ENCODE measurements around the gene SRGAP1. TPM values are rescaled to one million over a fixed set of nuclear protein-coding genes. Genes with fewer than 3 reads are reported as not detected.

The SRGAP1 gene
- total RNA-seq, 3 donors from 2014 or later (not counting 1 experiment from before 2014, with no cell fraction given): 0.10 to 0.49 (median 0.16) TPM

GRCh38 chr12:63906876-63907275, 62.4 kb downstream of the SRGAP1 start:
- Mint-ChIP-seq H3K9me3 (peaks cover 0 to 3% of the 10 kb centered on the region in 2 donors), H3K27me3 (ENCODE audit: low read depth in 2 of 2) (peaks cover 0 to 6% of the 10 kb centered on the region in 2 donors), H3K4me3 (no peak overlapping the region), H3K4me1 (no peaks in the 10 kb centered on the region), H3K27ac (no peak overlapping the region), H3K36me3 (no peaks in the 10 kb centered on the region)
- TF ChIP-seq, protein P1, sequence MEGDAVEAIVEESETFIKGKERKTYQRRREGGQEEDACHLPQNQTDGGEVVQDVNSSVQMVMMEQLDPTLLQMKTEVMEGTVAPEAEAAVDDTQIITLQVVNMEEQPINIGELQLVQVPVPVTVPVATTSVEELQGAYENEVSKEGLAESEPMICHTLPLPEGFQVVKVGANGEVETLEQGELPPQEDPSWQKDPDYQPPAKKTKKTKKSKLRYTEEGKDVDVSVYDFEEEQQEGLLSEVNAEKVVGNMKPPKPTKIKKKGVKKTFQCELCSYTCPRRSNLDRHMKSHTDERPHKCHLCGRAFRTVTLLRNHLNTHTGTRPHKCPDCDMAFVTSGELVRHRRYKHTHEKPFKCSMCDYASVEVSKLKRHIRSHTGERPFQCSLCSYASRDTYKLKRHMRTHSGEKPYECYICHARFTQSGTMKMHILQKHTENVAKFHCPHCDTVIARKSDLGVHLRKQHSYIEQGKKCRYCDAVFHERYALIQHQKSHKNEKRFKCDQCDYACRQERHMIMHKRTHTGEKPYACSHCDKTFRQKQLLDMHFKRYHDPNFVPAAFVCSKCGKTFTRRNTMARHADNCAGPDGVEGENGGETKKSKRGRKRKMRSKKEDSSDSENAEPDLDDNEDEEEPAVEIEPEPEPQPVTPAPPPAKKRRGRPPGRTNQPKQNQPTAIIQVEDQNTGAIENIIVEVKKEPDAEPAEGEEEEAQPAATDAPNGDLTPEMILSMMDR (IDR thresholded peaks at IDR 0.05): no peak
- Histone ChIP-seq H3K4me3 (ENCODE audit: low read length) (no peak overlapping the region), H3K9me3 (ENCODE audit: control insufficient read depth, insufficient read depth, low read length) (no peaks in the 10 kb centered on the region), H3K4me1 (ENCODE audit: control insufficient read depth, insufficient read depth, low read length) (no peaks in the 10 kb centered on the region), H3K36me3 (ENCODE audit: control insufficient read depth, insufficient read depth, low read length) (no peaks in the 10 kb centered on the region), H3K27me3 (ENCODE audit: control insufficient read depth, insufficient read depth, low read length) (no peaks in the 10 kb centered on the region), H3K27ac (ENCODE audit: low read length) (no peak overlapping the region)
- no CpG with 5 or more reads among the region's 1 CpG for WGBS (ENCODE audit: insufficient coverage)
- DNase-seq (no peak), ATAC-seq (no peak)
- intact Hi-C loops (cut with micrococcal nuclease): no loop called here

- Mint-ChIP-seq H3K4me1 (no peaks in the 10 kb centered on the region), H3K36me3 (no peaks in the 10 kb centered on the region), H3K27me3 (ENCODE audit: low read depth in 2 of 2) (peaks cover 0 to 6% of the 10 kb centered on the region in 2 donors), H3K4me3 (no peak overlapping the region), H3K27ac (no peak overlapping the region), H3K9me3 (peaks cover 0 to 3% of the 10 kb centered on the region in 2 donors)
- intact Hi-C loops (cut with micrococcal nuclease): no loop called here
- DNase-seq (no peak), ATAC-seq (no peak)
- H3K4me3 ChIP-seq (ENCODE audit: low read length): no peak overlapping the region
- no peaks in the 10 kb centered on the region for H3K27me3 ChIP-seq (ENCODE audit: control insufficient read depth, insufficient read depth, low read length)
- H3K27ac ChIP-seq (ENCODE audit: low read length): no peak overlapping the region
- TF ChIP-seq, protein P1 (IDR thresholded peaks at IDR 0.05): no peak
- WGBS (ENCODE audit: insufficient coverage): 88% methylated on average over 1 of the region's 2 CpGs
- H3K36me3 ChIP-seq (ENCODE audit: control insufficient read depth, insufficient read depth, low read length): no peaks in the 10 kb centered on the region
- no peaks in the 10 kb centered on the region for H3K9me3 ChIP-seq (ENCODE audit: control insufficient read depth, insufficient read depth, low read length)
- H3K4me1 ChIP-seq (ENCODE audit: control insufficient read depth, insufficient read depth, low read length): no peaks in the 10 kb centered on the region
Observed at GRCh38 chr12:63907561-63907960, 63.1 kb downstream of the SRGAP1 start.

DNA sequence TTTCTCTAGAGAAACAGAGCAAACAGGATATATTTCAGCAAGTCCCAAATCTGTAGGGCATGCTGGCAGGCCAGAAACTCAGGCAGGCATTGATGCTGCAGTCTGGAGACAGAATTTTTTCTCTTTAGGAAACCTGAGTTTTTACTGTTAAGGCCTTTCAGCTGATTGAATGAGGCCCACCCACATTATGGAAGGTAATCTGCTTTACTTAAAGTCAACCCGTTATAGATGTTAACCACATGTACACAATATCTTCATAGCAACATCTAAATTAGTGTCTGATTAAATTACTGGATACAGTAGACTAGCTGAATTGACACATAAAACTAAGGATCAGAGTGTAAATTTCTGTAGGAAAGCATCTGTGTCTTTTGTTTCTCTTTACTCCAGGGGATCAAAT, 65.2 kb downstream of the SRGAP1 start:
- WGBS (ENCODE audit: insufficient coverage): 80% methylated on average over 1 of the region's 1 CpG
- H3K36me3 Mint-ChIP-seq: no peaks in the 10 kb centered on the region
- no peaks in the 10 kb centered on the region for H3K4me1 Mint-ChIP-seq
- no peak overlapping the region for H3K4me3 Mint-ChIP-seq
- H3K27me3 Mint-ChIP-seq (ENCODE audit: low read depth in 2 of 2): no peaks in the 10 kb centered on the region
- Histone ChIP-seq H3K4me1 (ENCODE audit: control insufficient read depth, insufficient read depth, low read length) (no peaks in the 10 kb centered on the region), H3K9me3 (ENCODE audit: control insufficient read depth, insufficient read depth, low read length) (no peaks in the 10 kb centered on the region), H3K36me3 (ENCODE audit: control insufficient read depth, insufficient read depth, low read length) (no peaks in the 10 kb centered on the region), H3K27me3 (ENCODE audit: control insufficient read depth, insufficient read depth, low read length) (no peaks in the 10 kb centered on the region), H3K27ac (ENCODE audit: low read length) (no peak overlapping the region), H3K4me3 (ENCODE audit: low read length) (no peak overlapping the region)
- TF ChIP-seq, protein P1 (IDR thresholded peaks at IDR 0.05): no peak
- peaks cover 0 to 3% of the 10 kb centered on the region in 2 donors for H3K9me3 Mint-ChIP-seq
- intact Hi-C loops (cut with micrococcal nuclease): no loop called here
- H3K27ac Mint-ChIP-seq: no peak overlapping the region
- ATAC-seq: no peak
- no peak for DNase-seq

DNA sequence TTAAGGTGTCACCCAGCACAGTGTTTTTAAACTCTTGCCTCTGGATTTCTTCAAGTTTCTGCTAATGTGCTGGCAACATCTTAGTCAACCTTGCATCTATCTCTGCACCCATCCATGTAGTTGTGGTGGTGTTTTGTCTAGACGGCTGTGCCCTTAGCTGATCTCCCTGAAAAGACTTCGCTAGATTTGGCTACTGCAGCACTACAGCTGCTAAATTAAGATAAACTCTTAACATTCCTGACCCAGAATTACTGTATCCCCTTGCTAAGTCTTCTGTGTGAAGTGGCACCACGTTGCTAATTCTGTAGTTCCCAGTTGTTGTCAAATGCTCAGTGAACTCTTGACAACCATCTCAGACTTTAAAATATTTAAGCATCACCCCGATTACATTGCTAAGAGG, 66.8 kb downstream of the SRGAP1 start:
- Histone ChIP-seq H3K27ac (ENCODE audit: low read length) (no peak overlapping the region), H3K36me3 (ENCODE audit: control insufficient read depth, insufficient read depth, low read length) (no peaks in the 10 kb centered on the region), H3K4me1 (ENCODE audit: control insufficient read depth, insufficient read depth, low read length) (no peaks in the 10 kb centered on the region), H3K4me3 (ENCODE audit: low read length) (no peak overlapping the region), H3K9me3 (ENCODE audit: control insufficient read depth, insufficient read depth, low read length) (no peaks in the 10 kb centered on the region), H3K27me3 (ENCODE audit: control insufficient read depth, insufficient read depth, low read length) (no peaks in the 10 kb centered on the region)
- intact Hi-C loops (cut with micrococcal nuclease): no loop called here
- WGBS (ENCODE audit: insufficient coverage): 76% methylated on average over 3 of the region's 4 CpGs
- H3K4me1 Mint-ChIP-seq: no peaks in the 10 kb centered on the region
- TF ChIP-seq, protein P1 (IDR thresholded peaks at IDR 0.05): no peak
- no peaks in the 10 kb centered on the region for H3K36me3 Mint-ChIP-seq
- ATAC-seq: no peak
- H3K4me3 Mint-ChIP-seq: no peak overlapping the region
- peaks cover 0 to 3% of the 10 kb centered on the region in 2 donors for H3K9me3 Mint-ChIP-seq
- H3K27me3 Mint-ChIP-seq (ENCODE audit: low read depth in 2 of 2): no peaks in the 10 kb centered on the region
- H3K27ac Mint-ChIP-seq: no peak overlapping the region
- no peak for DNase-seq

Data from natural killer cell (primary cell).